ENCODE measurements around the gene C18orf32.
"Not testable (repeated sequence)": the region's sequence is repeated elsewhere in the genome, so short reads cannot be mapped to it uniquely, and the experiment has no call there.

C18orf32 gene

DNA sequence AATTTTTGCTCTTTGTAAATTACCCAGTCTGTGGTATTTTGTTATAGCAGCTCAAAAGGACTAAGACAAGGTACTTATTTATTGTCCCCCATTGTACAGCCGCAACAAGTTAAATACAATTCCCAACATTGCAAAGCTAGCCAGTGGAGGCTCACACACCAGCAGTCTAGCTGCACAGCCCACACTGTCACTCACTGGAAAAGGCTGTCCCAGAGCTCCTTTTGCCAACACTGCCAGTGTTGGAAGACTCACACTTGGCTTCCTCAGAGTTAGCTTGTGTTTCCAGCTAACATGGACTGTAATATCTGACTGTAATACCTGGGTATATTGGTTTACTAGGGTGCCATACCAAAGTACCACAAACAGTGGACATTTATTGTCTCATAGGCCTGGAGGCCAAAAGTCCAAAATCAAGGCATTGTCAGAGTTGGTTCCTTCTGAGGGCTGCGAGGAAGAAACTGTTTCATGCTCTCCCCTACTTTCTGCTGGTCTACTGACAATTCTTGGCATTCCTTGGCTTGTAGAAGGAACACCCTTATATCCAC lies 19.9 kb downstream of the C18orf32 start:
- no peak for DNase-seq

DNA sequence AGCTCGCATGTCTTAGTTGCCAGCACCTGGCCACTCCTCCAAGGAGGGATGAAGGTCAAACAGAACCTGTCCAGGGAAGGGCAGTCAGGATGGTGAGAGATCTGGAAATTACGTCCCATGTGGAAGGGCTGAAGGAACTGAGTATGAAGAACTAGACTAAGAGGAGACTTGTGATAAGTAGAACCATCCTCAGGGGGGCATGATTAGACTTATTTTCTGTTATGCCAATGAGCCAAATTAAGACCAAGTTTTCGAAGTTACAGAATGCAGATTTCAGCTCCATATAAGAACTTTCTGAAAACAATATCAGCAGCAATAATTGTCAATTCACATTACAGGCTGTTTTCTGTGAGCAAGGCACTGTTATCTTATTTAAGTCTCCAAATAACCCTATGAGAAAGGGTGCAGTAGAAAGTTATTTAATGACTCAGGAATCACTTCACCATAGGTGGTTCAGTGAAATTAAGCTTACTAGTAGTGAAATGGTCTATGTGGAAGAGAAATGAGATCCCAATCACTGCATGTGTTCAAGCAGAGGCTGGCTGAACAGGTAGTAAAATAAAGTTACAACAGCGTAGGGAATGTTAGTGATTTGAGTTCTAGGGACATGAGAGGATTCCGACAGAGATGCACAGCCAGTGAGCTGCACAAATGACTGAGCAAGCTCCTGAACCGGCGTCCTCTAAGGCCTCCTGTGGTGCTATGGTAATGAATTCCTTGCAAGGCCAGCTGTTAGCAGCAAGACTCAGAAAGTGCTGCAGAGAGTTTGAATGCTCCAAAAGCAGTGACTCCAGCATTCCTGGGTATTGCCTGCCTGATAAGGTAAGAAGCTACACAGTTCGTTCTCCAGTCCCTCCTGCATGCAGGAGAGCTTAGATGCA lies 22.1 kb downstream of the C18orf32 start:
- DNase-seq = no peak

DNA sequence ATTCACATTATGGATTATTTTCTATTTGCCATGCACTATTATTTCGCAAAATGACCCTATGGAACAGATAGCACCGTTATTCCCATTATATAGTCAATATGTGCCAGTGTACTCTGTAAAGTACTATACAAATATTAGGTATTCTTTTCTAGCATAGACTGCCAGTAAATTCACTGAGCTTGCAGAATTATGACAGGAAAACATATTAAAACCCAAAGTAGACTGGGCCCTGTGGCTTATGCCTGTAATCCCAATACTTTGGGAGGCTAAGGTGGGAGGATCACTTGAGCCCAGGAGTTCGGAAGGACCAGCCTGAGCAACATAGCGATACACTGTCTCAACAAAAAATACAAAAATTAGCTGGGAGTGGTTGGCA lies 25.4 kb downstream of the C18orf32 start:
- no peak for DNase-seq

DNA sequence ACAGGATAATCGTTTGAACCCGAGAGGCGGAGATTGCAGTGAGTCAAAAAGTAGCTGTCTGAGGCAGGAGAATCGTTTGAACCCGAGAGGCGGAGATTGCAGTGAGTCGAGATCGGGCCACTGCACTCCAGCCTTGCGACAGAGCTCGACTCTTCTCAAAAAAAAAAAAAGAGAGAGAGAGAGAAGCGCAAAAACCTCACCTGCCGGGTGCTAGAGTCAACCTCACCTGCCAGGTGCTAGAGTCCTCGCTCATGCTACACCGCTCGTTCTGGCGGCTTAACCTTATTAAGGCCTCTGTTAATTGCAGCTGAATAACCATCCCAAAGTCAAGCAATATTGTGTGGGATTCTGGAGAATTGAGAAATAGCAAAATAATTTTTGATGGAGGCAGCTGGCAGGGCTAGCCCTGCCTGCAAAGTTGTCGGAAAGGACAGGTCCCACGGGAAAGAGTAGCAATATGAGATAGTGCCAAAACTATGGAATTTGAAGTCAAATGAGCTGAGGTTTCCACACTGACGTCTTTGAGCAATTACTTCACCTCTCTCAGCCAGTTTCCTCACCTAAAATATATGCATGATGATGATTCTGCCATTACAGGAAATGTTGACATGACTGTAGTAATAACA lies 25.9 kb downstream of the C18orf32 start:
- no peak for DNase-seq

DNA sequence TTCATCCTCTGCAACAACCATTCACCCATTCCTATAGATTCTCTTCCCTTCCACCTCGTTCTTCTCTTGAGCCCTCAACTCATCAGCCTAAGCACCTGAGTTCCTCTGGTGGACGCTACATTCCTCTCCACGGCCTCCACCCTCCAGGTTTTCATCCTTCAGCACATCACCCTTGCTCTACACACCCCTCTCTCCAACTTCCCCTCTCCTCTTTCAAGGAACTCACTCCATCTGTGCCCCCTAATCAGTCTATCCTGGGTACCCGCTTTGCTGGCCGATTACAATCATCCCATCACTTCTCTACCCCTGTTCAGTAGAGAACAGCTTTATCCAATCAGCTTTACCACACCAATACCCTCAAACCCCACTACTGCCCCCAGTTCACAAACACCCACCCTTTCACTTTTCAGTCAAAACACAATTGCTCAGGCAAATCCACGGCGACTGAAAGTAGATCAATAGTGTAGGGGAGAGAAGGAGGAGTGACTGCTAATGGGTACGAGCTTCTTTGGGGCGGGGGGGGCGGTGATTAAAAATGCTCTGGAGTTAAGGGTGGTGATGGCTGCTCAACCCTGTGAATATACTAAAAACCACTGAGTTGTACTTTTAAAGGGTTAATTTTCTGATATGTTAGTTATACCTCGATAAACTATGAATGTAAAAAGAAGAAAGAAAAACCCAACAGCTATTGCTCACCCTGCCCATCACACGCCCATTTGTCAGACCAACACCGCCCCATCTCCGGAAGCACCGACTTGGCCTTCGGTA lies 27.4 kb downstream of the C18orf32 start:
- DNase-seq = no peak

DNA sequence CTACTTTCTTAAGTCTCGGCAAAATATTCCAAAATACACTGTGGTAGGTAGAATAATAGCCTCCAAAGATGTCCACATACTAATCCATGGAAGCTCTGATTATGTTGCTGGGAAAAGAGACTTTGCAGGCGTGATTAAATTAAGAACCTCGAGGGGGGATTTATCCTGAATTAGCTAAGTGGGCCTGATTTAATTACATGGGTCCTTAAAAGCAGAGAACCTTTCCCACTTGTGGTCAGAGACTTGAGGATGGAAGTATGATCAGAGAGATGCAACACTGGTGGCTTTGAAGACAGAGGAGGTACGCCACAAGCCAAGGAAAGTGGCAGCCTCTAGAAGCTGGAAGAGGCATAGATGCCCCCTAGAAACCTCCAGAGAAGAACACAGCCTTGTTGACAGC lies 29.4 kb downstream of the C18orf32 start:
- DNase-seq = no peak

DNA sequence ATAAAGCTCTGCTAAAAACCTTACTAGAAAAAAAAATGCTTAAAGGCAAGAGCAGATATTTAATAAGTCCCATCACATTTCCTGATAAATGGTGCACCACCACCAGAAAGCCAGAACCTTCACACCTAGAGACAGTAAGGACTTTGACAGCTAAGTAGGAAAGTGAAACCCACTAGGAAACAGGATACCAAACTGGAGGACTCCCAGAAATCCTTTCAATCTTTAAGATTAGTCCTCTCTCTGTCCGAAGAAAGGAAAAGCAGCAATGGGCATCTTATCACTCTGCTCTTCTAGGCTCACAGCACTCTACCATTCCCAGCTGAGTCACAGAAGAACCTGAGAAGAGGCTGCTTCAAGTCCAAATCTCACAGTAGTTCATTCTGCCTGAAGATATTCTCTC lies 30.2 kb downstream of the C18orf32 start:
- DNase-seq = no peak

DNA sequence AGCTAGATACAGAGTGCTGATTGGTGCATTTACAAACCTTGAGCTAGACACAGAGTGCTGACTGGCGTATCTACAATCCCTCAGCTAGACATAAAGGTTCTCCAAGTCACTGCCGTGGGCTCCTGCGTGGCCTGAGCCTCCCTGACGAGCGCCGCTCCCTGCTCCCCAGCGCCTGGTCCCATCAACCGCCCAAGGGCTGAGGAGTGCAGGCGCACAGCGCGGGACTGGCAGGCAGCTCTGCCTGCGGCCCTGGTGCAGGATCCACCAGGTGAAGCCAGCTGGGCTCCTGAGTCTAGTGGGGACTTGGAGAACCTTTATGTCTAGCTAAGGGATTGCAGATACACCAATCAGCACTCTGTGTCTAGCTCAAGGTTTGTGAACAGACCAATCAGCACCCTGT lies 34.5 kb downstream of the C18orf32 start:
- DNase-seq = not testable (repeated sequence)

DNA sequence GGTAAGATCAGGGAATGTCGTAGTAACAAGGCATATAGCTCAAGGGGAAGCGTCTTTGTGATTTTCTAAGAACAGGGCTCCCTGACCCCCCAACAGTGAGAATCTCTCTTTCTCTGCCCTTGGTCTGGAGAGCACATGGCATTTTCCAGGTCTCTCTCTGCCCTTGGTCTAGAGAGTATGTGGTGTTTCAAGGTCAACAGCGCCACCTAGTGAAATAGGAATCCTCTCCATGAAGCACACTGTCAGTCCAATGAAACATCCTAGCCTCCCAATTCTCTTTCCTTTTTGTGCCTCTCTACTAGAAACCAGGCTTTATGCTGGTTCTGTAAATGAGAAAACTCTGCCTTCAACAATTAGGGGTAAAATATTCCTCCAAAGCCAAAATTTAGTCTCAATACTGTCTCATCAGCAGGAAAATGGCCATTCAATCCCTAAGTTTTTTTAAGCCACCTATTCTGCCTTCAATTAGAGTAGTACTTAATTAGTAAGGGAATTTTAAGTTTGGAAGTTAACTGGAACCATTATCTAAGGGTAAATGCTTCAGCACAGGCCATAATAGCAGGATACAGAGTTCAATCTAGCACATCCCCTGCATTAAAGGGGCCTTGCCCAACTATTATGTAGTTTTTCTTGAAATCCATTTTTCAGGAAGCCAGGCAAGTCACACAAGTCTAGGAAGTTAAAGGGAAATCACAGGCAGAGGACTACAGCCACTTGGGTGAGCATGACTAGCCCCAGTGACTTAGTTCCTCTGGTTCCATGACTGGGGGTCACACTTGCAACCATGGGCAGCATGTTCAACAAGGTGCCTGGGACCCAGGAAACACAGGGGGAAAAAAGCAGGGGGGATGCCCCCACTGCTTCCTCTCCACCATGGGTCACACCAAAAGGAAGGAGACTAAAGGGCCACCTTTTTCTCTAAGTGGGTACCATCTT lies 39.0 kb downstream of the C18orf32 start:
- no peak for DNase-seq

DNA sequence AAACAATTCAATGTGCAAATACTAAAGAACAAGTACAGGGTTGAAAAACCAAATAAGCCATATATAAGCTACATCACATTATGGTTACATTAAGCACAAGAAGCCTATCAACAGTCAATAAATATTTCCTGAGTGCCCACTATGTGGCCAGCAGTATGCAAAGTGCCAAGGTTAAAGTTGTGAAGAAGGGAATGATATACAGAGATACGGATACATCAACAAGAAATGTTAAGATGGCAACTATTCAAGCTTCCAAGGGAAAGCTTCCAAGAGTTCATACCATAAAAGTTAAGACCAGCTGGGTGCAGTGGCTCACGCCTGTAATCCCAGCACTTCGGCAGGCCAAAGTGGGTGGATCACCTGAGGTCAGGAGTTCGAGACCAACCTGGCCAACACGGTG lies 40.6 kb downstream of the C18orf32 start:
- DNase-seq = no peak

DNA sequence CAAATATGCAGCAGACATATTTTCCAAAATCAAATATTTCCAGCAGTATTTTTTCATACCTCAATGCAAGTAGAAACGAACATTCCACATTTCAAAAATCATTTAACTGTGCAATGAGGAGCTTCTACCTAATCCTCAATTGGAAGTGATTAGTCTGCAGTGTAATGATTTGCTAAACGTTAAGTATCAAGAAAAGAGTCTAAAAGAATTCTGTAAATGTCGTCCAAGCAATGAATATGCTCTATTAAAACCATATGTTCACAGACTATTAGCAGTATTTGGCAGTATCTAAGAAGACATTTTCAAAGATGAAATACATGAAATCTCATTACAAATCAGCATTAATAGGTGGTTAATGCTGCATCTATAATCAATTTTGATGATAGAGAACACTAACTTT lies 42.5 kb downstream of the C18orf32 start:
- no peak for DNase-seq

DNA sequence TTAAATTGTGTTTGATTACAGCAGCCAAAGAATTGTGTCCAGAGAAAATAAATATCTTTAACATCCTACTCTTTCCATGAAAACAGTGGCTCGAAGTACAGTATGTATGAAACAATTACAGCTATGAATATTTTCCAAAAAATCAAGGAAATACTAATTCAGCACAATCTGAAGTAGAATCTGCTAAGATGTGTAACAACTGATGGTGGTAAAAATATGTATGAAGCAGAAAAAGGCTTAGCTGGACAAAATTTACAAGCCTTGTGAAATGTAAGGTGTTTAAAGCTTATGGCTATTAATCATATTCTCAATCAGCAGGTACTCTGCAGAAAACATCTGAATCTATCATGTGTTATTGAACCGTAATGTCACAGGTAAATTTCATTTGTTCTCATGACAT lies 43.2 kb downstream of the C18orf32 start:
- no peak for DNase-seq

DNA sequence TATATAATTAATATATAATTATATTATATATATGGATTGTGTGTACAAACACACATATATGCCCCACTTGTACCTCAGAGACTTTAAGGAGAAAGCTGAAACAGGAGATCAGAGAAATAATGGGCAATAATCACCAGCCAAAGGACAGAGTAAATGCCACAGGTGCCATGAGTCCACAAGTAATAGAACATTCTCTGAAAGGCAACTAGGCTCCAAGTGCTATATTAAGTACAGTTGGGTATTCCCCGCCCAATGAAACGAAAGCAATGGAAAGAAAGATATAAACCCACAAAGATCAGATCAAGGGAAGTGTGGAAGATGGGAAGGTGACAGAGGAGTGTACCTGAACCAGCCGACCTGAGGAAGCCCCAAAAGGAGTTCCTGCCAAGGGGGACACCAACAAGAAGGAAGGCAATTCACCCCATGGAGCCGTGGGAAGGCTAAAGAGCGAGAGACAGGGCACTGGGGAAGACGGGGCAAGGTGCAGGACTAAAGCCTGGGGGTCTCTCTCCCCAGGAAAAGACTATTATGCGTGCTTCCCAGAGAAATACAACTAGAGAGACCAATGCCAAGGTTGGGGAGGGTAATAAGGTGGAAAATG lies 45.6 kb downstream of the C18orf32 start:
- no peak for DNase-seq

DNA sequence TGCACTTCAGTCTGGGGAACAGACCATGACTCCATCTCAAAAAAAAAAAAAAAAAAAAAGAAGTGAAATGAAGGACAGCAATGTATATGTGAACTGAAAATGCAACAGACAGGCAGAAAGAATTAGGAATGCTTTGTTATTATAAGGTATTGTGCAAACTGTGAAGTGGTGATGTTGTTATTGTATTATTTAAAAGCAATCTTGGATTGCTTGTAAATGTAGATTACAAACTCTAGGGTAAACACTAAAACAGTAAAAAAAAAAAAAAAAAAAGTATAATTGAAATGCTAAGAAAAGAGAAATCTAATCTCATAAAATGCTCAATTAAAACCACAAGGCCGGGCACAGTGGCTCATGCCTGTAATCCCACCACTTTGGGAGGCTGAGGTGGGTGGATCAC lies 51.9 kb downstream of the C18orf32 start:
- DNase-seq = no peak

DNA sequence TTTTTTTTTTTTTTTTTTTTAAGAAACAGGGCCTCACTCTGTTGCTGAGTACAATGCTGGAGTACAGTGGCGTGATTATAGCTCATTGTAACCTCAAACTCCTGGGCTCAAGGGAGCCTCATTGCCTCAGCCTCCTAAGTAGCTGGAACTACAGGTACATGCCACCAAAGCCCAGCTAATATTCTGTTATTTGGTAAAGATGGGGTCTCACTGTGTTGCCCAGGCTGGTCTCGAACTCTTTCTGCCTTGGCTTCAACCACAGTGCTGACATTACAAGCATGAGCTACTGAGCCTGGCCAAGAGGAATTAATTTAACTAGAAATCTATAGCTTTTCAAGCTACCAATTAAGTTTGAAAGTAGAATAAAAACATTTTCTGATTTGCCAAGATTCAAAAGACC lies 54.4 kb downstream of the C18orf32 start:
- no peak for DNase-seq

DNA sequence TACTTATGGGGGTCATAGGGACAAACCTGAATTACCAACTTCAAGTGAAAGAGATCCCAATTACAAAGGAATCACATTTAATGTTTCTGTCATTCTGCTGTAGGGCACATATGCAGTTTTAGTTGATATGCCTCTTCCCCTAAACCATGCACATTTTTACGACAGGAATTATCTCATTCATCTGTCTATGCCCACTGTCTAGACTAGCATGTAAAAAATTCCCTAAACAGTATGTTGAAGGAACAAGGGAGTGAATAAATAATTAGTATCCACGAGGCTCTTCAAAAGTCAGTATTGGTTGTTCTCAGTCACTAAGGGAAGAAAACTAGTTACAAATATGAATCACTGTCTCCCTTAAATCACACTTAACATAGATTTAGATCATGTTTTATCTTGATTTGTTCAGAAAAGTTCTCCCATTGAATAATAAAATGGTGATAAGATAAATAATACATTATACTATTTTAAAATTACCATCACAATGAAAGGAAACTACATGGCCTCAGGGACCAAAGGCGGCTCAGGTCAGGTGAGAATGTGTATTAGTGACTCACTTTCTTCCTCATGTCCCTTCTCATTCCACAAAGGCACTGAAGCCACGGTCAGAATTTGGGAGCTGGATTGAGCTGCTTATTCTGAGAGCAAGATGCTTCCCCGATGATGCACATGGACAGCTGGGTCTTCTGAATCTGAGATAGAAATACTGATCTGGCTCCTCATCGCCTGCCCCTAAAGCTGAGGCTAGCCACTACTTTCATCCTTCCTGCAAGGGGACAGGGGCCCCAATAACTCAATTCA lies 55.7 kb downstream of the C18orf32 start:
- no peak for DNase-seq
